ENCODE measurements around the gene RIMKLB.
"Not testable (repeated sequence)": the region's sequence is repeated elsewhere in the genome, so short reads cannot be mapped to it uniquely, and the experiment has no call there.

Gene RIMKLB

GRCh38 chr12:8818526-8818925 is 120.7 kb downstream of the RIMKLB start:
- no peak for DNase-seq (ENCODE audit: low spot score)

- no peak for DNase-seq (ENCODE audit: low spot score)
Measured at GRCh38 chr12:8819666-8819980, 121.8 kb downstream of the RIMKLB start.

- not testable (repeated sequence) for DNase-seq (ENCODE audit: low spot score)
Measured at GRCh38 chr12:8820676-8821407, 123.1 kb downstream of the RIMKLB start.

GRCh38 chr12:8821591-8821990 is 123.8 kb downstream of the RIMKLB start:
- DNase-seq (ENCODE audit: low spot score) = no peak

GRCh38 chr12:8822298-8822697 is 124.5 kb downstream of the RIMKLB start, which contains the start of gene A2ML1:
TSS of gene A2ML1 (plus strand) at chr12:8822621. CDS start at chr12:8822652, 31 bp downstream.
- no peak for DNase-seq (ENCODE audit: low spot score)

GRCh38 chr12:8823565-8824300 is 125.9 kb downstream of the RIMKLB start:
- no peak for DNase-seq (ENCODE audit: low spot score)

- DNase-seq (ENCODE audit: low spot score) = no peak
Measured at GRCh38 chr12:8827551-8828256, 129.9 kb downstream of the RIMKLB start.

GRCh38 chr12:8828257-8829124 is 130.7 kb downstream of the RIMKLB start:
- DNase-seq (ENCODE audit: low spot score) = no peak

- no peak for DNase-seq (ENCODE audit: low spot score)
Measured at GRCh38 chr12:8829125-8829518, 131.3 kb downstream of the RIMKLB start.

GRCh38 chr12:8829621-8830020 is 131.8 kb downstream of the RIMKLB start:
- no peak for DNase-seq (ENCODE audit: low spot score)

- DNase-seq (ENCODE audit: low spot score) = no peak
Measured at GRCh38 chr12:8831116-8831515, 133.3 kb downstream of the RIMKLB start.

- DNase-seq (ENCODE audit: low spot score) = no peak
Measured at GRCh38 chr12:8832500-8832899, 134.7 kb downstream of the RIMKLB start.

Data from left forelimb (tissue), 1 donor.